Eye (tissue), 1 donor: ENCODE data around the gene CEBPA.

Source experiments
- DNase-seq: peaks from one replicate; pipeline ENCODE4 v3.0.0-alpha.2; 2015

CEBPA gene

GRCh38 chr19:33270769-33271168 lies 31.6 kb downstream of the CEBPA start:
- no peak for DNase-seq

- DNase-seq, result no peak
Measured at GRCh38 chr19:33269016-33269415, 33.3 kb downstream of the CEBPA start.

GRCh38 chr19:33268162-33268991 lies 34.0 kb downstream of the CEBPA start:
- DNase-seq, result no peak

DNA sequence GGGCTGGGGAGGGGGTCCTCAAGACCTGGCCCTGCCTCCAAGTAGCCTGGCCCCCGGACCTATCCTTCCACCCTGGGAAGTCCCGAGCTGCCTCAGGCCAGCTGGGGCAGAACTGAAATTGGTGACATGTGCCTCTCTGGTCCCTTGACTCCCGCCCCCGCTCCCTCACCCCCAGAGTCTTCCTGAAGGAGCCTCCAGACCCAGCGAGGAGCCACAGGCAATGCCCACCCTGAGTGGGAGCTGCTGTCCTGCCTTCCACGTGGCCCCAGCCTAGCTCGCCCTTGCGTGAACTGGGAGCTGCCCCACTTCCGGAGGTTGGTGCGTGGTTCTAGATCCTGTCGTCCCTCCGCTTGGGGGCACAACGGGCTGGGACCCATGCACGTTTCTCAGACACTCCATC lies 34.6 kb downstream of the CEBPA start:
- DNase-seq, result no peak

DNA sequence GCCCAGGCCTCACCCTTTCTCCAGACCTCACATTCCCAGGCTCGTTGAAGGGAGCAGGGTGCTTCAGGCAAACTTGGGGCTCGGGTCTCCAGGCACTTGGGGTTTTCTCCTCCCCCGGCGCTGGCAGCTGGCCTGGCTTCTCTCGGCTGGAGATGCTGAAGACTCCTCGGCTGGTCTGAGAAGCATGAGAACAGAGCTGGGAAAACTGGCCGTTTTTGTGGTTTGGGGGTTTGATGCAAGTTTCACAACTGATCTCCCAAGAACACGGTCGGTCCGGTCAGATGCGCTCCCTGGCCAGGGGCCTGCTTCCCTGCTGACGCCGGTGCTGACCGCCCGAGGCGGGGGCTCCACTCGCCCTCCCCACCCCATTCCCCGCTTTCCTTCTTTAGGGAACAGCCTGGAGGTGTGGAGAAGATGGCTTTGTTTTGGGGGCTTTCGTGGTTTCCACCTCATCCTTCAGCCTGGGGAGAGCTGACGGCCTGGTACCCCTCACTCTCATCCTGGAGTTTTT lies 35.3 kb downstream of the CEBPA start:
- DNase-seq, result no peak

- no peak for DNase-seq
Measured at GRCh38 chr19:33264881-33265445, 37.4 kb downstream of the CEBPA start.

GRCh38 chr19:33263325-33264023 lies 38.9 kb downstream of the CEBPA start:
- no peak for DNase-seq

- DNase-seq, result no peak
Measured at GRCh38 chr19:33261511-33262189, 40.7 kb downstream of the CEBPA start.

DNA sequence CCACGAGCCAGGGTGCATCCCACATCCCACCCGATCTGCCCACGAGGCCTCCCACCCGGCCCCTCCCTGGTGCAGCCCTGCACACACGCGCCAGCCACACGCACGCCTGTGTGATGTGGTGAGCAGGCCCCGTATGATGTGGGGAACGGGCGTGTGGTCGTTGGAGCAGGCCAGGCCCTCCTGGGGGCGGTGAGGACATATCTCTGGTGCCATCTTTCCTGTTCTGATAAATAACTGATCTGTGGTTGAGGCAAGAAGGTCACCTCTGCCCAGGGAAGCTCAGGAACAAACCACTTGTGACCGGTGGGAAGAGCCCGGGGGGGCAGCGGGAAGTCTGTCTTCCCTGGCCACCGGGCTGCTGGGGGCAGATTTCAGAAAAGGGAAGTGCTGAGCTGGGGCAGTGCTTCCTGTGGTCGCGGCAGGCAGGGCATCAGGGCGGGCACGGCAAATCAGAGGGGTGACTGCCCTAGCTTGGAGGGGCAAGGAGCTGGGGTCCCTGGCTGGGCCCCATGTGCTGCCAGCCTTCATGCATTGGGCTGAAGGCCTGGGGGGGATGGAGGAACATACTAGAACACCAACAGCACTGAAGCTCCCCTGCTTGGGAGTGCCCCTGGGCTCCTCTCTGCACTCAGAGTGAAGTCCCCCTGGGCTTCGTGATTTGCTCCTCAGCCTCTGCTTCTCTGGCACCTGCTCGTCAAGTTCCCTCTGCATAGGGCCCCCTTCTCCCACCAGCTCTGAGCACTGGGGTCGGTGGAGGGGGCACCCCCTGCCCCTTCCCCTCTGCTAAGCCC lies 41.5 kb downstream of the CEBPA start:
- DNase-seq, result no peak

DNA sequence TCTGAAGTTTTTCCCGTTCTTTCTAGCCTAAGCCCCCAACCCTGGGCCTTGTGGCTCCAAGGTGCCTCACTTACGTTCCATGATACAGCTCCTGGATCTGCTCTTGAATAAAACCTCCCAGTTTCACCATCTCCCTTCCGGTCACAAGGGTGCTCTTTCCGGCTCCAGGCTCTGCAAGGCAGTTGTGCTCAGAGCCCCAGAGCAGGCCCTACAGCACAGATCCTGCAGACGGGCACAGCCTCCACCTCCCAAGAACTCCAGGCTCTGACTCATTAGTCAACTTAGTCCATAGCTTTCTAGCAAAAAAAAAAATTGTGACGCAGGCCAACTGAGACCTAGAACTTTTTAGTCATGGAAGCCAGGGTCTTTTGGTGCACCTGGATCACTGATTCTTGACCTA lies 42.8 kb downstream of the CEBPA start:
- no peak for DNase-seq

- DNase-seq, result no peak
Measured at GRCh38 chr19:33257828-33258227, 44.5 kb downstream of the CEBPA start.

GRCh38 chr19:33256261-33256660 lies 46.1 kb downstream of the CEBPA start:
- DNase-seq, result peak; percentile 23

DNA sequence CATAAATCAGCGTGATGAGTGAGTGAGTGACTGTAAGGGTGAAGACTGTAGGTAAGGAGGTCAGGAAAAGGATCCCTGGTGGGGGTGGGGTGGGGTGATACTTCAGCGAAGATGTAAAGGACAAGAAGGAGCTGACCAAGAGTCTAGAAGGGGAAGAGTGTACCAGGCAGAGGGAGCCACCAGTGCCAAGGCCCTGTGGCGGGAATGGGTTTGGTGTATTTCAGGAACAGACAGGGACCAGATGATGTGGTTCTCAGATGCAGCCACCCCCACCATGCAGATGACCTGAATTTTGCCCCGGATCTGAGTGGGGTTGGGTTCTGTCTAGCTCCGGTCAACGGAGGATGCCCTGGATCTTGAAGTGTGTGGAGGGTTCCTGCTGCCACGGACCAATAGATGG lies 46.6 kb downstream of the CEBPA start:
- DNase-seq, result no peak

DNA sequence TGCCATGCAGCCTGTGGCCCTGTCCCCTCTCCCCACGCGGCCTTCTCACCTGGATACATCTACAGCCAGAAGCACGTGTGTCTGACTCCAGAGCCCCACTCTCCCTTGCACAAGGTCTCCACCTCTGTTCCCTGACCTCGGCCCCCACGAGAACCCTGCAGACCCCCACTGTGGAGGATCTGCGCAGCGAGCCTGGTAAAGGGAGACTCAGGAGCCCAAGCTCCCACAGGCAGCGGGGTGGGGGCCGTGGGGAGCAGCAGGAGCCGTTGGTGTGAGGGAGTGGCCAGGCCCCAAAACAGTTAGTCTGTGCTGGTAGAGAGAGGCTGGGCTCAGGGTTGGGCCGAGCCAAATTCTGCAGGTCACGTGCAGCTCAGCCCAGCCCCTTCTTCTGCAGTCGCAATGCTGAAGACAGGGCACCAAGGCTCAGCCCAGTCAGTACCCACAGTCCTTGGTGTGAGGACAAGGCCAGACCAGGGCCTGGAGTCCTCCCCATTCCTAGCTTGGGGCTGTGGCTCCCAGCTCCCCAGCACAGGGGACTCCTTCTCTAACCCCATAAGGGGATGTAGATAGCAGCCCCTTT lies 48.0 kb downstream of the CEBPA start:
- DNase-seq, result no peak

DNA sequence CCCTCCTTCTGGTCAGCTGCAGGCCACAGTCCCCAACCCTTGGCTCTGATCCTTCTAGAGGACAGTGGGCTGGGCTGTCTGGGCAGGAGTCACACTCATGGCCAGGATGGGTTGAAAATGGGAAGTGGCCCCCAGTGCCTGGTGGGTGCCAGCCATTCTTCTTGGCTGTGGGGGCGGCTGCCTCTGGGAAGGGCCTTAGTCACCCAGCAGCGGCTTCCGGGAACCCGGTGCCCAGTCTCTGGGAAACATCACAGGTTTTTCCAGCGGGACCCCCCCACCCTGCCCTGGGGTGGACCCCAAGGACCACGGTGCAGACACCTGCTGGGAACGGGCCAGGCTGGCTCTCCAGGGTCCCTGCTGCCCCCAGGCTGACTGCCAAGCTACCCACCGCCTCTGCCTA lies 49.4 kb downstream of the CEBPA start:
- no peak for DNase-seq

DNA sequence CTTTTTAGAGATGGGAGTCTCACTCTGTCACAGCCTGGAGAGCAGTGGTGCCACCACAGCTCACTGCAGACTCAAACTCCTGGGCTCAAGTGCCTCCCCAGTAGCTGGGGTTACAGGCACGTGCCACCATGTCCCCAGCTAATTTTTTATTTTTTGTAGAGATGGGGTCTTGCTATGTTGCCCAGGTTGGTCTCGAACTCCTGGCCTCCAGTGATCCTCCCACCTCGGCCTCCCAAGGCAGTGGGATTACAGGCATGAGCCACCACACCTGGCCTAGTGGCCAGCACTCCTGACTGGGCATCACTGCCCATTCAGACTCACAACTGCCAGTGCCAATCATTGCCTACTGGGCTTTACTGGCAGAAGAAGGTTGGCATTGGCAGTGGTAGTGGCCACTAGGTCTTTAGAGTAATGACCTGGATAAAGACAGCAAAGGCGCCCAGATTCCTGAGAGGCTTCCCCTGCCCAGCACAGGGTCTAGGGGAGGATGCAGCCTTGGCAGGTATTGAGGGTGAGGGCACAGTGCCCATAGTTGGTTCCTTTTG lies 49.8 kb downstream of the CEBPA start:
- DNase-seq, result no peak

DNA sequence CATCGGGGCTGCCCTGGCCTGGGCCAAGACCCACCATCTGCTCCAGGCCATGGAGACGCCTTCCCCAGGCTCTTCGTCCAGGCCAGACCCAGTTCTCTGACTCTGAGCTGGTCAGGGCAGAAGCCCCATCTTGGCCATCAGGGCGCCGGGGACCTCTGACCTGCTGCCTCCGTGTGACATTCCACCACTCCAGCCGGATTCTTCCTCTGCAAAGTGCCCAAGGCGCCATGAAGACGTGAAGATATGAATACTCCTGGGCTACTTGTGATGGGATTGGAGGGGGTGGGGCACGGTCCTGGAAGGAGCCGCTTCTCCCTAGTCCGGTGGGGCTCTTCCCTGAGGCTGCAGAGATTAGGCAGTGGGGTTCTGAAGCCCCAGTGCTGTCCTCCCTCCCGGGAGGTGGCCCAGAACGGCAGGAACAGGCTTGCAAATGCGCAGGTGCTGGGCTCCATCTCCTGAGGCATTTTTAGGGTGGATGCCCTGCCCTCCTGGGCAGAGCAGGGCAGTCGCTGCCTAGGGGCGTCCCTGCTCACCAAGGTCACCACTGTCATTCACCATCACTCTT lies 50.7 kb downstream of the CEBPA start:
- no peak for DNase-seq

GRCh38 chr19:33251076-33251475 lies 51.3 kb downstream of the CEBPA start:
- no peak for DNase-seq

DNA sequence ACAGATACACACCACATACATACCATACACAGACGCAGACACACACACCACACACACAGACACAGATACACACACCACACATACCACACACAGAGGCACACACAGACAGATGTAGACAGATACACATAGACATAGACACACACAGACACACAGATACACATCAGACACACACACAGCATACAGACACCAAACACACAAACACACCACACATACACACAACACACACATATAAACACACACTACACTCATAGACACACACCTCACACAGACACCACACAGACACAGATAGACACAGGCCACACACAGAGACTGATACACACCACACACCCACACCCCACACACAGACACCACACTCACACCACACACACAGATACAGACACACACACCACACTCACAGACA lies 51.8 kb downstream of the CEBPA start:
- DNase-seq, result no peak
